A549 treated with AZD2906 at 1 μM for 4 hours (cell line): Measurements from ENCODE around the gene SMAD6. TPM values are rescaled to one million over a fixed set of nuclear protein-coding genes. Genes with fewer than 3 reads are reported as not detected.

Source experiments
- total RNA-seq: library from RNA; stranded (reverse); fragments of 200-300 nt; extraction: Qiagen RNA extraction; gene quantifications from 5 replicates; pipeline ENCODE4 v1.2.3, GENCODE V29; 2022

Gene SMAD6
- total RNA-seq, result 22.0 to 33.6 TPM (median 29.4 TPM) in 5 replicates

DNA sequence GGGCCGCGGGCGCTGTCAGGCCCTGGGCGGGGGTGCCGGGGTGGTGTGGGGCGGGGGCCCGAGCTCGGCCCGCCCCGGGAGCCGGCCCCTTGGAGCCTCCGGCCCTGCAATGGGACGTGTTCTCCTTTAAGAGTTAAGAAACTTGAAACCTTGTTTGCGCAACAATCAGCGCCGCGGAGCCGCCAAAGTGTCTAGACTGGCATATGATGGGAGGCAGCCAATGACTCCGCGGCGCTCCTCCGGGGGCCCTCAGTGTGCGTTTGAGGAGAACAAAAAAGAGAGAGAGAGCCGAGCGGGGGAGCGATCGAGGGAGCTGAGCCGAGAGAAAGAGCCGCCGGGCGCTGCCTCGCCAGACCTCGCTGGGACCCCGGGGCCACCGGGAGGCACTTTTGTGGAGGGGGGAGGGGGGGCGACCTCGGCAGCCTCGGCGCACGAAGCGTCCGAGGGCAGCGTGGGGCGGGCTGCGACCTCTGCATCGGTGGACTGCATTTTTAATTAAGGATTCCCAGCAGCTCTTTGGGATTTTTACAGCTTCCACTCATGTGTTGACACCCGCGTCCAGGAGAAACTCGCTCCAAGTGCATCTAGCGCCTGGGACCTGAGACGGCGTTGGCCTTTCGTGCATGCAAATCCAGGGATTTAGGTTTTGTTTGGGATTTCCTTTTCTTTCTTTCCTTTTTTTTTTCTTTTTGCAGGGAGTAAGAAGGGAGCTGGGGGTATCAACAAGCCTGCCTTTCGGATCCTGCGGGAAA lies at the start of gene SMAD6:
Gene SMAD6 (plus strand): TSS at position 202 of the 752 bp plus-strand sequence. CDS start 1,023 bp downstream, outside the sequence.

Other genes with a start within 250 kb of the SMAD6 start
- 44.0 to 63.9 TPM (median 46.0 TPM) in 5 replicates for gene SNAPC5, start 204.5 kb upstream of the SMAD6 start, total RNA-seq
- 5,037 to 6,558 TPM (median 5,368 TPM) in 5 replicates for gene RPL4, start 197.4 kb upstream of the SMAD6 start, total RNA-seq
- gene ZWILCH, start 196.9 kb upstream of the SMAD6 start, total RNA-seq, result 31.1 to 36.6 TPM (median 33.8 TPM) in 5 replicates
- 0.05 TPM in 1 of 5 replicates, not detected in the others for gene LCTL, start 136.2 kb upstream of the SMAD6 start, total RNA-seq